H7 (cell line): ENCODE results near the gene LTBP3. TPM values are rescaled to one million over a fixed set of nuclear protein-coding genes. Genes with fewer than 3 reads are reported as not detected.

Experiments used
- DNase-seq: peaks from one replicate; pipeline ENCODE4 v3.0.0; 2012
- H3K27me3 ChIP-seq: 2 replicates; pipeline ENCODE4 v1.6.0; 2011; ENCODE audit warnings: mild to moderate bottlenecking, low read length; ENCODE audit not compliant: control insufficient read depth, insufficient read depth
- H3K36me3 ChIP-seq: replicated peaks from 2 replicates; pipeline ENCODE4 v1.5.1; 2011; ENCODE audit warnings: low read length; ENCODE audit not compliant: control insufficient read depth, insufficient read depth
- H3K4me3 ChIP-seq: 2 replicates; pipeline ENCODE4 v1.5.1; 2011; ENCODE audit warnings: low read depth, mild to moderate bottlenecking, control low read depth, low read length, moderate library complexity; ENCODE audit not compliant: insufficient read depth
- total RNA-seq: library from RNA; depleted of rRNA; stranded (reverse); fragments of >200 nt; shearing (Covaris generic); gene quantifications from 2 replicates; pipeline ENCODE4 v1.2.3, GENCODE V29; 2014

Gene LTBP3
- total RNA-seq, 1 experiment from 2014 or later = 3.9 TPM

- H3K4me3 ChIP-seq = peak overlapping the region; percentile 17; the same call in 1 of the 2 replicates
Measured at GRCh38 chr11:65506772-65507505, 51.2 kb downstream of the LTBP3 start.

GRCh38 chr11:65506290-65506771 lies 51.8 kb downstream of the LTBP3 start:
- peaks cover 46% of the 10 kb centered on the region for H3K36me3 ChIP-seq
- no peak for DNase-seq
- H3K4me3 ChIP-seq = peak overlapping the region; percentile 17; the same call in 1 of the 2 replicates
- H3K27me3 ChIP-seq = no peaks in the 10 kb centered on the region

More at GRCh38 chr11:65506772-65507505, 51.2 kb downstream of the LTBP3 start:
- H3K27me3 ChIP-seq = no peaks in the 10 kb centered on the region
- peaks cover 41% of the 10 kb centered on the region for H3K36me3 ChIP-seq
- DNase-seq = peak; percentile 27

GRCh38 chr11:65505466-65506289 lies 52.5 kb downstream of the LTBP3 start:
- DNase-seq = no peak
- H3K4me3 ChIP-seq = peak overlapping the region; percentile 79
- H3K27me3 ChIP-seq = no peaks in the 10 kb centered on the region
- peaks cover 50% of the 10 kb centered on the region for H3K36me3 ChIP-seq

GRCh38 chr11:65504674-65505465 lies 53.3 kb downstream of the LTBP3 start:
- H3K36me3 ChIP-seq = peaks cover 54% of the 10 kb centered on the region
- H3K4me3 ChIP-seq = peak overlapping the region; percentile 79
- DNase-seq = no peak
- H3K27me3 ChIP-seq = no peaks in the 10 kb centered on the region

GRCh38 chr11:65503949-65504673 lies 54.0 kb downstream of the LTBP3 start:
- peaks cover 54% of the 10 kb centered on the region for H3K36me3 ChIP-seq
- peak overlapping the region; percentile 79 for H3K4me3 ChIP-seq
- no peak for DNase-seq
- no peaks in the 10 kb centered on the region for H3K27me3 ChIP-seq

GRCh38 chr11:65503368-65503948 lies 54.7 kb downstream of the LTBP3 start:
- H3K4me3 ChIP-seq = peak overlapping the region; percentile 79
- no peak for DNase-seq
- peaks cover 54% of the 10 kb centered on the region for H3K36me3 ChIP-seq
- no peaks in the 10 kb centered on the region for H3K27me3 ChIP-seq

DNA sequence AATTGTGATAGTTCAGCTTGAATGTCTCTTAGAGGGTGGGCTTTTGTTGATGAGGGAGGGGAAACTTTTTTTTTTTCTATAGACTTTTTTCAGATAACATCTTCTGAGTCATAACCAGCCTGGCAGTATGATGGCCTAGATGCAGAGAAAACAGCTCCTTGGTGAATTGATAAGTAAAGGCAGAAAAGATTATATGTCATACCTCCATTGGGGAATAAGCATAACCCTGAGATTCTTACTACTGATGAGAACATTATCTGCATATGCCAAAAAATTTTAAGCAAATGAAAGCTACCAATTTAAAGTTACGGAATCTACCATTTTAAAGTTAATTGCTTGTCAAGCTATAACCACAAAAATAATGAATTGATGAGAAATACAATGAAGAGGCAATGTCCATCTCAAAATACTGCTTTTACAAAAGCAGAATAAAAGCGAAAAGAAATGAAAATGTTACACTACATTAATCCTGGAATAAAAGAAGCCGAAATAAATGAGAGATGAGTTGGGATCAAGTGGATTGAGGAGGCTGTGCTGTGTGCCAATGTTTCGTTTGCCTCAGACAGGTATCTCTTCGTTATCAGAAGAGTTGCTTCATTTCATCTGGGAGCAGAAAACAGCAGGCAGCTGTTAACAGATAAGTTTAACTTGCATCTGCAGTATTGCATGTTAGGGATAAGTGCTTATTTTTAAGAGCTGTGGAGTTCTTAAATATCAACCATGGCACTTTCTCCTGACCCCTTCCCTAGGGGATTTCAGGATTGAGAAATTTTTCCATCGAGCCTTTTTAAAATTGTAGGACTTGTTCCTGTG lies 55.4 kb downstream of the LTBP3 start:
- H3K4me3 ChIP-seq = peak overlapping the region; percentile 79
- no peaks in the 10 kb centered on the region for H3K27me3 ChIP-seq
- peaks cover 54% of the 10 kb centered on the region for H3K36me3 ChIP-seq
- DNase-seq = no peak

DNA sequence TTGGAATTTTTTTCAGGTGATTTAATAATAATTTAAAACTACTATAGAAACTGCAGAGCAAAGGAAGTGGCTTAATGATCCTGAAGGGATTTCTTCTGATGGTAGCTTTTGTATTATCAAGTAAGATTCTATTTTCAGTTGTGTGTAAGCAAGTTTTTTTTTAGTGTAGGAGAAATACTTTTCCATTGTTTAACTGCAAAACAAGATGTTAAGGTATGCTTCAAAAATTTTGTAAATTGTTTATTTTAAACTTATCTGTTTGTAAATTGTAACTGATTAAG lies 55.9 kb downstream of the LTBP3 start:
- H3K27me3 ChIP-seq = no peaks in the 10 kb centered on the region
- DNase-seq = no peak
- H3K36me3 ChIP-seq = peaks cover 54% of the 10 kb centered on the region
- H3K4me3 ChIP-seq = peak overlapping the region; percentile 79

DNA sequence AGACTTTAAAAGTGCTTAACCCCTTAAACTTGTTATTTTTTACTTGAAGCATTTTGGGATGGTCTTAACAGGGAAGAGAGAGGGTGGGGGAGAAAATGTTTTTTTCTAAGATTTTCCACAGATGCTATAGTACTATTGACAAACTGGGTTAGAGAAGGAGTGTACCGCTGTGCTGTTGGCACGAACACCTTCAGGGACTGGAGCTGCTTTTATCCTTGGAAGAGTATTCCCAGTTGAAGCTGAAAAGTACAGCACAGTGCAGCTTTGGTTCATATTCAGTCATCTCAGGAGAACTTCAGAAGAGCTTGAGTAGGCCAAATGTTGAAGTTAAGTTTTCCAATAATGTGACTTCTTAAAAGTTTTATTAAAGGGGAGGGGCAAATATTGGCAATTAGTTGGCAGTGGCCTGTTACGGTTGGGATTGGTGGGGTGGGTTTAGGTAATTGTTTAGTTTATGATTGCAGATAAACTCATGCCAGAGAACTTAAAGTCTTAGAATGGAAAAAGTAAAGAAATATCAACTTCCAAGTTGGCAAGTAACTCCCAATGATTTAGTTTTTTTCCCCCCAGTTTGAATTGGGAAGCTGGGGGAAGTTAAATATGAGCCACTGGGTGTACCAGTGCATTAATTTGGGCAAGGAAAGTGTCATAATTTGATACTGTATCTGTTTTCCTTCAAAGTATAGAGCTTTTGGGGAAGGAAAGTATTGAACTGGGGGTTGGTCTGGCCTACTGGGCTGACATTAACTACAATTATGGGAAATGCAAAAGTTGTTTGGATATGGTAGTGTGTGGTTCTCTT lies 56.5 kb downstream of the LTBP3 start:
- Histone ChIP-seq H3K4me3 (peak overlapping the region; percentile 79), H3K27me3 (no peaks in the 10 kb centered on the region), H3K36me3 (peaks cover 54% of the 10 kb centered on the region)
- no peak for DNase-seq

DNA sequence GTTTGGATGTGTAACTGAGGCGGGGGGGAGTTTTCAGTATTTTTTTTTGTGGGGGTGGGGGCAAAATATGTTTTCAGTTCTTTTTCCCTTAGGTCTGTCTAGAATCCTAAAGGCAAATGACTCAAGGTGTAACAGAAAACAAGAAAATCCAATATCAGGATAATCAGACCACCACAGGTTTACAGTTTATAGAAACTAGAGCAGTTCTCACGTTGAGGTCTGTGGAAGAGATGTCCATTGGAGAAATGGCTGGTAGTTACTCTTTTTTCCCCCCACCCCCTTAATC lies 57.0 kb downstream of the LTBP3 start:
- Histone ChIP-seq H3K36me3 (peaks cover 52% of the 10 kb centered on the region), H3K4me3 (peak overlapping the region; percentile 79), H3K27me3 (no peaks in the 10 kb centered on the region)
- DNase-seq = no peak

GRCh38 chr11:65500387-65501185 lies 57.6 kb downstream of the LTBP3 start:
- no peaks in the 10 kb centered on the region for H3K27me3 ChIP-seq
- peaks cover 47% of the 10 kb centered on the region for H3K36me3 ChIP-seq
- DNase-seq = no peak
- H3K4me3 ChIP-seq = peak overlapping the region; percentile 79

GRCh38 chr11:65499713-65500386 lies 58.3 kb downstream of the LTBP3 start:
- peak overlapping the region; percentile 79 for H3K4me3 ChIP-seq
- H3K36me3 ChIP-seq = peaks cover 40% of the 10 kb centered on the region
- no peak for DNase-seq

More at GRCh38 chr11:65499713-65500386, 58.3 kb downstream of the LTBP3 start:
- H3K27me3 ChIP-seq = no peaks in the 10 kb centered on the region
